Epithelial cell of esophagus (primary cell): Measurements from ENCODE around the gene PCDH17.

Source experiments
- DNase-seq: peaks from one replicate; pipeline ENCODE4 v3.0.0; 2010; ENCODE audit warnings: low read depth
- H3K4me3 ChIP-seq: 2 replicates; pipeline ENCODE4 v1.5.1; 2011; ENCODE audit warnings: mild to moderate bottlenecking, low read length, control low read depth
- CTCF ChIP-seq: IDR thresholded peaks from 2 replicates; pipeline ENCODE4 v1.5.1; 2011; ENCODE audit warnings: low read depth, mild to moderate bottlenecking, low read length, control low read depth, inconsistent platforms; ENCODE audit not compliant: insufficient read depth; ENCODE audit errors: missing control alignments

The PCDH17 gene

DNA sequence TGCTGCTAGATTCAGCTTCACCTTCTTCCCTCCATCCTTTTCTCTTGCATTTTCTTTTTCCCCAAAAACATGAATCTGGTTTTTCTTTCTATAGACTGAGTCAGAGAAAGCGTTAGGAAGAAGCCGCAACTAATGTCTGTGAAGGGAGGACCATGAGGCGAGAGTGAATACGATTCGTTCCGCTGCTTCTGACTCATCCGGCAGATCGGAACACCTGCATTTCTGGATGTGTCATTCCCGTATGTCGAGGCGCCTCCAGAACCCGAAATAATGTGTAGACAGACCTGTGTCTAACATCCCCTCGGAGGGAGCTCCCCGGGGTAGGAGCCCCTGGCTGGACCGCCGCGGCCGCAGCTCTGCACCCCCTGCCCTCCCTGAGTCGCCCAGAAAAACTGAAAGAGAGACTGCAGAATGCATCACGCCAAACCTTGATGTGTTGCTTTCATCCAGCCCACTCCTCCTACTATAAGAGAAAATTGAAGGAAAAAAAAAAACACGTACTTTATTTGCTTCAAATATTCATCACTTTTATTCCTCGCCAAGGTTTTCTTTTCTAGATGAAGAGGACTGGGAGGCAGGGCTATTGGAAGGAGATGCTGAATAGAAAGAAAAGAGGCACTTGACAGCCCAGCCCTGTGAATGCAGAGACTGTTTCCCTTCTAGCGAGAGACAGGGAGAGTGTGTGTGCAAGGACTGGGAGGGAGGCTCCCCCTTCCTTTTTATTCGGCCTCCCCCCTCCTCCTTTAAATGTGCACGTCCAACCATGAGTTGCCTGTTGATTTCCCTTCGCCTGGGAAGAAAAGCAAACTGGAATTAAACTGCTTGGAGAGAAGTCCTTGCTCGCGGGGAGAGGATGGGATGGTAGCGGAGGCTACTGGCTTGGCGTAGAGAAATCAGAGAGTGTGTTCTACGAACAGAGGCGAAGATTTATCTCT, 616 bp upstream of the PCDH17 start:
- peak; percentile 68 for DNase-seq

GRCh38 chr13:57632276-57633140, 964 bp downstream of the PCDH17 start:
- H3K4me3 ChIP-seq: no peak overlapping the region
- no peak for DNase-seq
- TF ChIP-seq CTCF: no peak

More for the DNA sequence above, 616 bp upstream of the PCDH17 start:
- TF ChIP-seq CTCF: no peak
- peak overlapping the region; percentile 25 for H3K4me3 ChIP-seq

DNA sequence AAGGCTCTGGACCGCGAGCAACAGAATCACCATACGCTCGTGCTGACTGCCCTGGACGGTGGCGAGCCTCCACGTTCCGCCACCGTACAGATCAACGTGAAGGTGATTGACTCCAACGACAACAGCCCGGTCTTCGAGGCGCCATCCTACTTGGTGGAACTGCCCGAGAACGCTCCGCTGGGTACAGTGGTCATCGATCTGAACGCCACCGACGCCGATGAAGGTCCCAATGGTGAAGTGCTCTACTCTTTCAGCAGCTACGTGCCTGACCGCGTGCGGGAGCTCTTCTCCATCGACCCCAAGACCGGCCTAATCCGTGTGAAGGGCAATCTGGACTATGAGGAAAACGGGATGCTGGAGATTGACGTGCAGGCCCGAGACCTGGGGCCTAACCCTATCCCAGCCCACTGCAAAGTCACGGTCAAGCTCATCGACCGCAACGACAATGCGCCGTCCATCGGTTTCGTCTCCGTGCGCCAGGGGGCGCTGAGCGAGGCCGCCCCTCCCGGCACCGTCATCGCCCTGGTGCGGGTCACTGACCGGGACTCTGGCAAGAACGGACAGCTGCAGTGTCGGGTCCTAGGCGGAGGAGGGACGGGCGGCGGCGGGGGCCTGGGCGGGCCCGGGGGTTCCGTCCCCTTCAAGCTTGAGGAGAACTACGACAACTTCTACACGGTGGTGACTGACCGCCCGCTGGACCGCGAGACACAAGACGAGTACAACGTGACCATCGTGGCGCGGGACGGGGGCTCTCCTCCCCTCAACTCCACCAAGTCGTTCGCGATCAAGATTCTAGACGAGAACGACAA, 1.8 kb downstream of the PCDH17 start:
- DNase-seq: no peak
- no peak overlapping the region for H3K4me3 ChIP-seq
- no peak for TF ChIP-seq CTCF

GRCh38 chr13:57633950-57634838, 2.6 kb downstream of the PCDH17 start:
- no peak for DNase-seq
- H3K4me3 ChIP-seq: no peak overlapping the region
- no peak for TF ChIP-seq CTCF

- no peak for TF ChIP-seq CTCF
- H3K4me3 ChIP-seq: no peak overlapping the region
- DNase-seq: no peak
Observed at GRCh38 chr13:57634839-57635165, 3.3 kb downstream of the PCDH17 start.
